Measurements from ENCODE around the gene GTF2F1.
"Not testable (repeated sequence)": the region's sequence is repeated elsewhere in the genome, so short reads cannot be mapped to it uniquely, and the experiment has no call there.

Gene GTF2F1

GRCh38 chr19:6393074-6393982 is at the start of gene GTF2F1:
Gene GTF2F1 (minus strand): TSS chr19:6393164. CDS start chr19:6392995, 169 bp downstream.
- peak; percentile 93 for DNase-seq

GRCh38 chr19:6442087-6442688 is 49.2 kb upstream of the GTF2F1 start:
- no peak for DNase-seq

GRCh38 chr19:6440905-6441304 is 47.9 kb upstream of the GTF2F1 start:
- DNase-seq: no peak

GRCh38 chr19:6439743-6440142 is 46.8 kb upstream of the GTF2F1 start:
- no peak for DNase-seq

- no peak for DNase-seq
Measured at GRCh38 chr19:6433663-6434062, 40.7 kb upstream of the GTF2F1 start, which contains the start of gene SLC25A41. Gene SLC25A41 (minus strand): TSS chr19:6433763. CDS start chr19:6433693, 70 bp downstream.

- DNase-seq: no peak
Measured at GRCh38 chr19:6433165-6433564, 40.2 kb upstream of the GTF2F1 start.

- DNase-seq: no peak
Measured at GRCh38 chr19:6431891-6432290, 38.9 kb upstream of the GTF2F1 start.

- DNase-seq: no peak
Measured at GRCh38 chr19:6429419-6430221, 36.7 kb upstream of the GTF2F1 start.

- DNase-seq: not testable (repeated sequence)
Measured at GRCh38 chr19:6428692-6429418, 35.9 kb upstream of the GTF2F1 start.

GRCh38 chr19:6427131-6427530 is 34.2 kb upstream of the GTF2F1 start:
- DNase-seq: no peak

- DNase-seq: no peak
Measured at GRCh38 chr19:6425732-6426620, 33.0 kb upstream of the GTF2F1 start.

- peak; percentile 100 for DNase-seq
Measured at GRCh38 chr19:6424939-6425731, 32.2 kb upstream of the GTF2F1 start.

GRCh38 chr19:6424195-6424938 is 31.4 kb upstream of the GTF2F1 start, which contains the start of gene KHSRP:
Gene KHSRP (minus strand): TSS chr19:6424811. CDS start chr19:6424701, 110 bp downstream.
- DNase-seq: no peak

- DNase-seq: peak; percentile 28
Measured at GRCh38 chr19:6423499-6424194, 30.7 kb upstream of the GTF2F1 start.

GRCh38 chr19:6421075-6422014 is 28.4 kb upstream of the GTF2F1 start:
- no peak for DNase-seq

- no peak for DNase-seq
Measured at GRCh38 chr19:6418562-6418932, 25.6 kb upstream of the GTF2F1 start.

GRCh38 chr19:6417713-6418561 is 25.0 kb upstream of the GTF2F1 start:
- no peak for DNase-seq

Measured in kidney glomerular epithelial cell (primary cell).